Measurements from ENCODE around the gene MYCBPAP.

DNA sequence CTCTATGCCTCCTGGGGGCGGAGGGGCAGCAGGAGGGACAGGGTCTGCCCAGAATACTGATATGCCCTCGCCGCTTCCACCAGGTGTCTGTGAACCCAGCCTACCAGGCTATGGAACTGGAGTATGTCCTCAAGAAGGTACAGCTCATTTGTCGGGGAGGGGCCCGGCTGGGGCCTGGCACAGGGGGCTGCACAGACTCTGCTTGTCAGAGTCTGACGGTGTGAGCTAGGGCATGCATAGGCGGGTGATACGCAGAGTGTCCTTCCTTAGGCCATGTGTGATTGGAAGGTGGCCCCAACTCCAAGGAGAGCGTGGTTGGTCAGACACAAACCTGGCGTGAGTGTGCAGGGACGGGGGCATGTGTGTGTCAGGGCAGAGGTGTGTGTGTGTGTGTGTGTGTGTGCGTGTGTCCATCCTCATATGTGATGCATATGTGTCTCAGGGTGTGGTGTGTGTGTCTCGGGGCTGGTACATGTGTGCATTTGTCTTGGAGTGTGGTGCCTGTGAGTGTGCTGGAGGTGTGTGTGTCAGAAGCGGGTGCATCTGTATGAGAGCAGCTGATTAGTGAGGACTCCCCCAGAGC, 46.6 kb upstream of the MYCBPAP start:
- TF ChIP-seq, protein P1, sequence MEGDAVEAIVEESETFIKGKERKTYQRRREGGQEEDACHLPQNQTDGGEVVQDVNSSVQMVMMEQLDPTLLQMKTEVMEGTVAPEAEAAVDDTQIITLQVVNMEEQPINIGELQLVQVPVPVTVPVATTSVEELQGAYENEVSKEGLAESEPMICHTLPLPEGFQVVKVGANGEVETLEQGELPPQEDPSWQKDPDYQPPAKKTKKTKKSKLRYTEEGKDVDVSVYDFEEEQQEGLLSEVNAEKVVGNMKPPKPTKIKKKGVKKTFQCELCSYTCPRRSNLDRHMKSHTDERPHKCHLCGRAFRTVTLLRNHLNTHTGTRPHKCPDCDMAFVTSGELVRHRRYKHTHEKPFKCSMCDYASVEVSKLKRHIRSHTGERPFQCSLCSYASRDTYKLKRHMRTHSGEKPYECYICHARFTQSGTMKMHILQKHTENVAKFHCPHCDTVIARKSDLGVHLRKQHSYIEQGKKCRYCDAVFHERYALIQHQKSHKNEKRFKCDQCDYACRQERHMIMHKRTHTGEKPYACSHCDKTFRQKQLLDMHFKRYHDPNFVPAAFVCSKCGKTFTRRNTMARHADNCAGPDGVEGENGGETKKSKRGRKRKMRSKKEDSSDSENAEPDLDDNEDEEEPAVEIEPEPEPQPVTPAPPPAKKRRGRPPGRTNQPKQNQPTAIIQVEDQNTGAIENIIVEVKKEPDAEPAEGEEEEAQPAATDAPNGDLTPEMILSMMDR (IDR thresholded peaks at IDR 0.05 in 4 of 5, conservative IDR thresholded peaks at IDR 0.05 in 1 of 5), result no peak
- no peak for TF ChIP-seq POLR2A (IDR thresholded peaks at IDR 0.05)
